NCI-H1105 (cell line): Measurements from ENCODE around the gene PRM3.

Experiments
- DNase-seq: peaks from one replicate; lab custom pipeline; 2025; lab: John Stamatoyannopoulos, UW

Gene PRM3

DNA sequence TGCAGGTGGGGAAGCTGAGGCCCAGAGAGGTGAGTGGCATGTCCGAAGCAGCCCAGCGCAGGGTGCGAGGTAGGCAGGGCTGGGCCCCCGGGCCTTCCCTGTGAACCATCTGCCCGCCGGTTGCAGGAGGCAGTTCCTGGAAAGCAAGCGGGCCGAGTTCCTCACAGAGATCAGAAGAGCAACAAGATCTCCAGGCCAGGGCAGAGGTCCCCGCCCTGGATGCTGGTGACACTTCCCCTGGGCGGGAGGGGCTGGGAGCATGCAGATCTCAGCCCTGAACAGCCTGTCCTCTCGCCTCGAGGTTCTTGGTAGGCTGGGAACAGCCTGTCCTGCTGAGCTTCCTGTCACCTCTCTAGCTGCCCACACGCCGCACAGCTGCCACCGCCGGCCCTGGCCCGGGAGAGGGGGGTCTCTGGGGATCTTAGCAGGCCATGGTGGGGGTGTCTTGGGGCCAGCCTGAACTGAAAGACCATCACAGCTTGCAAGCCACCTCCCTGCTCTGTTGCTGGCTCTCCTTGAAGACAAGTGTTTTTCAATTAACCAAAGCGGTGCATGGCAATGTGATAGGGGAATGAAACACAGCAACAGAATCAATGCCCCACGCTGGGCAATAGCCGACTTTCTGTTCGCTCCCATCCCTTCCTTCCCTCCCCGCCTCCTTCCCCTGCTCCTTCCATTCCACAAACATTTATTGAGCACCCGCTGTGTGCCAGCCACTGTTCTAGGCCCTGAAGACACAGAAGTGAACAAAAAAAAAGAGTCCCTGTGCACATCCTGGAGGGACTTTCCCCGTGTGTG, 49.1 kb downstream of the PRM3 start:
- DNase-seq, result no peak
